Adipose tissue (tissue), 3 donors: ENCODE results near the gene HLX. TPM values are rescaled to one million over a fixed set of nuclear protein-coding genes. Genes with fewer than 3 reads are reported as not detected.

Experiments
- H3K27ac ChIP-seq: one replicate; pipeline ENCODE4 v1.5.1; 2013; ENCODE audit warnings: low read depth, low read length
- WGBS, 3 donors: extraction: QIAGEN DNeasy Blood & Tissue Kit; methylation state at CpG; one replicate each; pipeline ENCODE4 v1.1.7; 2013; 5-methylcytosine and 5-hydroxymethylcytosine counted together
- polyA plus RNA-seq, 3 donors: library from polyadenylated mRNA; stranded (reverse); fragments of 200-250 nt; gene quantifications; one replicate each; pipeline ENCODE4 v1.2.3, GENCODE V29; 2013
- donor health status: healthy with polysubstance abuse.
- donor health status: Bipolar disorder and iron deficiency.
- donor health status: healthy.

HLX gene
- polyA plus RNA-seq, 3 donors = 2.2 to 38.4 (median 21.1) TPM

- H3K27ac ChIP-seq = peak overlapping the region; percentile 68
- WGBS, 3 donors = 0 to 1% (median 0%) methylated on average over 62 to 94 of the region's 94 CpGs
These were observed 492 bp downstream of the HLX start for GRCh38 chr1:220879509-220880361.

GRCh38 chr1:220880362-220880670 lies 1.1 kb downstream of the HLX start:
- H3K27ac ChIP-seq = no peak overlapping the region
- 2 to 15% (median 7%) methylated on average over 8 of the region's 8 CpGs for WGBS, 3 donors

- H3K27ac ChIP-seq = peak overlapping the region; percentile 43
- WGBS, 3 donors = 9 to 24% (median 11%) methylated on average over 37 of the region's 37 CpGs
These were observed 1.7 kb downstream of the HLX start for GRCh38 chr1:220880726-220881506.

GRCh38 chr1:220882061-220882891 lies 3.0 kb downstream of the HLX start:
- 30 to 56% (median 42%) methylated on average over 34 of the region's 34 CpGs for WGBS, 3 donors
- no peak overlapping the region for H3K27ac ChIP-seq

GRCh38 chr1:220884109-220884980 lies 5.1 kb downstream of the HLX start:
- WGBS, 3 donors = 44 to 91% (median 61%) methylated on average over 59 of the region's 59 CpGs

GRCh38 chr1:220884981-220885918 lies 6.0 kb downstream of the HLX start:
- 55 to 93% (median 85%) methylated on average over 19 of the region's 19 CpGs for WGBS, 3 donors
- H3K27ac ChIP-seq = no peak overlapping the region

More at GRCh38 chr1:220884109-220884980, 5.1 kb downstream of the HLX start:
- H3K27ac ChIP-seq = no peak overlapping the region

- no peak overlapping the region for H3K27ac ChIP-seq
- 74 to 94% (median 94%) methylated on average over 3 of the region's 3 CpGs for WGBS, 3 donors
These were observed 6.7 kb downstream of the HLX start for GRCh38 chr1:220885971-220886370.

DNA sequence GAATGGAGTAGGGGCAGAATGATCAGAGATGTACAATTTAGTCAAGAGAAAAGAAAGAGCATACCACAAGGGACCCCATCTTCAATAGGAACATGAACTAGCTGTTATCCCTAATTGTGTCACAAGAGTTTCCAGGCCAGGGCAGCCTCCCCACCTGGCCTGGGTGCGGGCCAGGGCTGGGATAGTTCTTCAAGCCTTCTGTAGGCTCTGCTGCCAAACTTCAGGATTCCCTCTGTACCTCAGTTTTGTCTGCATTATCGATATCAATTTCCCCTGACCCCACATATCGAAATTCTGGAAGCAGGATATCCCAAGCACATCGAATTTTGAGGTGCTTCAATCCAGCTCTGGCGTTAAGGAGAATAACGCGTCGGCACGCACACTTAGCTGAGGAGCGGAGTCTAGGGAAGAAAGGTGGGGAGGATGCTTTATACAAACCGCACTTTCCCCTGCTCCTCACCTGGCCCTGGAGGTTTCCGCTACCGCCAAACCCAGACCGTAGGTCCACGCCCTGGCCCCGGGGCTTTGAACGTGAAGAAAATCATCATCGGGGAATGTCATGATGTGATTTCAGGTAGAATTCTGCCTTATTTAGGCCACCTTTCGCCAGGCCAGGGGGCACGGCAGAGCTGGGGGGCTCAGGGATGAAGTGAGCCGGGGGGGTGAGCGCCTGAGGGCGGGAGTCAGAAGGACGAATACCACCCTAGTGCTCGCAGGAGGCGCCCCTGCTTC lies 7.4 kb downstream of the HLX start:
- 45 to 95% (median 94%) methylated on average over 25 to 26 of the region's 26 CpGs for WGBS, 3 donors
- no peak overlapping the region for H3K27ac ChIP-seq

GRCh38 chr1:220887202-220887519 lies 7.9 kb downstream of the HLX start:
- H3K27ac ChIP-seq = no peak overlapping the region
- 23 to 72% (median 65%) methylated on average over 11 of the region's 11 CpGs for WGBS, 3 donors

DNA sequence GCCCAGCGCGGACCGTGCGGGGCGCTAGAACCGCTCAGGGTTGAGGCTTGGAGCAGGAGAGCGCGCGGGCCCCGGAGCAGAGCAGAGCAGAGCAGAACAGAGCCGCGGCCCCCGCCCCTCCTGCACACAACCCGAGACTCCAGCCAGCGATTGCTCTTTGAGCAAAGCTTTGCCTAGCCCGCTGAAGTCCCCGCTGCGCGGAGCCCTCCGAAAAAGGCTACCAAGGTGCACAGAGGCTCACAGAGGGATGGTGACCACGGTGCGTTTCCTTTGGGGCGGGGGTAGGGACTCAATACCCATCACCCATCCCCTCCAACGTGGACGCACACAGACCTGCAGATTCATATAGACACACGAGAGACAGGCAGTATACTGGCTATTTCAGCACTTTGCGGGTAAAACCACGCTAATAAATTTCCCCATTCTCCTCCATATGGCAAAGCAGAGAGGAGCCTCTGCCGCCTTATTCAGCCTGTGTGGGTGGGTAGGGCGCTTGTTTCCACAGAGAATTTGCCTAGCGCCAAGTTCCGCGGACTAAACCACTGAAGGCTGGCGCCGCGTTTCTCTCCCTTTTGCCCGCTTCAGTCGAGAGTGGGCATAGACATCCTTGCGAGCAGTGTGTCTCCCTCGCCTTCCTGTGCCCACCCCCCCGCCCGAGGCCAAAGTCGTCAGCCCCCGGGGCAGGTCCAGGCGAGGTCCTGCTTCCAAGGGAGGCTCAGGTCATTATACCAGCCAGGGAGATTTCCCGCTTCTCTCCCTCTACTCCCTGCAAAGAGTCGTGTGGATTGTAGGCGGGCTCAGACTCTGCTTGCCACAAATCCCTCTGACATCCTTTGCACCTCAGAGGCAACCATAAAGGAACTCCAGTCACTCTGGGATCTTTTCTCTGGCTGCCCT lies 8.5 kb downstream of the HLX start:
- WGBS, 3 donors = 11 to 34% (median 24%) methylated on average over 48 of the region's 48 CpGs
- H3K27ac ChIP-seq = no peak overlapping the region

- no peak overlapping the region for H3K27ac ChIP-seq
- whole genome bisulfite sequencing, 3 donors = 25 to 86% (median 80%) methylated on average over 14 of the region's 14 CpGs
These were observed 9.3 kb downstream of the HLX start for GRCh38 chr1:220888417-220888986.

- no peak overlapping the region for H3K27ac ChIP-seq
- 13 to 74% (median 43%) methylated on average over 2 of the region's 2 CpGs for WGBS, 3 donors
These were observed 10.1 kb downstream of the HLX start for GRCh38 chr1:220889333-220889732.

- H3K27ac ChIP-seq = no peak overlapping the region
- whole genome bisulfite sequencing, 3 donors = 30 to 90% (median 87%) methylated on average over 15 of the region's 15 CpGs
These were observed 10.6 kb downstream of the HLX start for GRCh38 chr1:220889848-220890287.

DNA sequence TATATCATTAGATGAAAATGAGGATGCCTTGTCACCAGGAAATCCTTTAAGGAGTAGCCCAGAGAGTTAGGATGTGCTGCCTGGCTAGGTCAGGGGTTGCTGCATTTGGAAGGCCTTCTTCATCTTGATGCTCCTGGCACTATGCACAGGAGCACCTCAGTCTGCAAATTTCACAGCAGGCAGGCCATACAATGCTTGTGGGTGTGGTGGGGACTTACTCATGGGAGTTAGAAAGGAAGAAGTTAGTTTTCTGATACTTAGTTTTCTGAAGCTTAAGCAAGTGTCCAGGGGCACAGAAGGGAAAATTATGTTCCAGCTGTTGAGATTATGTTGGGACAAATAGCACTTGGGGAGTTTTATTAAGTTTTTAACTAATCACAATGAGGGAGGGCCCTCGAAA lies 11.4 kb downstream of the HLX start:
- WGBS, 3 donors = 42 to 89% (median 71%) methylated on average over 1 of the region's 1 CpG

More for the DNA sequence above, 11.4 kb downstream of the HLX start:
- H3K27ac ChIP-seq = no peak overlapping the region
